Chondrocyte (in vitro differentiated cells): Measurements from ENCODE around the gene CEP131. TPM values are rescaled to one million over a fixed set of nuclear protein-coding genes. Genes with fewer than 3 reads are reported as not detected.

Experiments used
- DNase-seq: peaks from one replicate; pipeline ENCODE4 v3.0.0; 2021; ENCODE audit warnings: mixed read lengths, low spot score
- H3K27ac Mint-ChIP-seq: one replicate; pipeline ENCODE4 v1.8.0; 2021; ENCODE audit warnings: mild to moderate bottlenecking, moderate library complexity, mixed read lengths; ENCODE audit not compliant: unreplicated experiment
- H3K27me3 Mint-ChIP-seq: 2 replicates; pipeline ENCODE4 v1.8.0; 2021; ENCODE audit warnings: low read depth, mixed read lengths
- H3K36me3 Mint-ChIP-seq: 2 replicates; pipeline ENCODE4 v1.8.0; 2021; ENCODE audit warnings: low read depth, mixed read lengths
- H3K4me1 Mint-ChIP-seq: 2 replicates; pipeline ENCODE4 v1.8.0; 2021; ENCODE audit warnings: low read depth, mild to moderate bottlenecking, mixed read lengths
- H3K4me3 Mint-ChIP-seq: one replicate; pipeline ENCODE4 v1.8.0; 2021; ENCODE audit warnings: mild to moderate bottlenecking, moderate library complexity, mixed read lengths; ENCODE audit not compliant: unreplicated experiment
- H3K9me3 Mint-ChIP-seq: 2 replicates; pipeline ENCODE4 v1.8.0; 2021; ENCODE audit warnings: low read depth, mixed read lengths
- total RNA-seq: library from RNA; stranded (reverse); gene quantifications from 3 replicates; pipeline ENCODE4 v1.2.1, GENCODE V29; 2021
- TF ChIP-seq, protein P1 (sequence below): fragments of 200-600 bp; sonication (generic); IDR thresholded peaks from 2 replicates; pipeline ENCODE4 v1.5.0; 2021; ENCODE audit warnings: antibody characterized with exemption, mild to moderate bottlenecking, moderate library complexity

The CEP131 gene
- total RNA-seq, 1 donor from 2014 or later: 8.2 TPM

DNA sequence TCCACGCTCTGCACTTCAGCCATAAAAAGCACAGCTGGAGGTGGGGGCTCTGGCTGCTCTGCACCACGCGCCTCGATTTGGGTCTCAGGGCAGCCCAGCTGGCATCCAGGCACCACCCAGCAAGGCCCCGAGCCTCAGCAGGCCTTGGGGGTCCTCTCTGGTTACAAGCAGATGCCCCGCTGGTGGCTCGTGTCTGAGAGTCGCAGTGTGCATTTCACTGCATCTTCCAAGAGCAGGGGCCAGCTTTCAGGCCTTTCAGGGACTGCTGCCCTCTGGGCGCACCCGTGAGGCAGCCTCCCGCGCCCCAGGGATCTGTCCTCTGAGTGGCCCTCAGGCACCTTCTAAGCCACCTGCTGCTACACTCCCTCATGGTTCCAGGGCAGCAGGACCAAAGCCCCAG lies 41.9 kb upstream of the CEP131 start:
- H3K27ac Mint-ChIP-seq: no peak overlapping the region
- peaks cover 23% of the 10 kb centered on the region for H3K36me3 Mint-ChIP-seq
- TF ChIP-seq, protein P1, sequence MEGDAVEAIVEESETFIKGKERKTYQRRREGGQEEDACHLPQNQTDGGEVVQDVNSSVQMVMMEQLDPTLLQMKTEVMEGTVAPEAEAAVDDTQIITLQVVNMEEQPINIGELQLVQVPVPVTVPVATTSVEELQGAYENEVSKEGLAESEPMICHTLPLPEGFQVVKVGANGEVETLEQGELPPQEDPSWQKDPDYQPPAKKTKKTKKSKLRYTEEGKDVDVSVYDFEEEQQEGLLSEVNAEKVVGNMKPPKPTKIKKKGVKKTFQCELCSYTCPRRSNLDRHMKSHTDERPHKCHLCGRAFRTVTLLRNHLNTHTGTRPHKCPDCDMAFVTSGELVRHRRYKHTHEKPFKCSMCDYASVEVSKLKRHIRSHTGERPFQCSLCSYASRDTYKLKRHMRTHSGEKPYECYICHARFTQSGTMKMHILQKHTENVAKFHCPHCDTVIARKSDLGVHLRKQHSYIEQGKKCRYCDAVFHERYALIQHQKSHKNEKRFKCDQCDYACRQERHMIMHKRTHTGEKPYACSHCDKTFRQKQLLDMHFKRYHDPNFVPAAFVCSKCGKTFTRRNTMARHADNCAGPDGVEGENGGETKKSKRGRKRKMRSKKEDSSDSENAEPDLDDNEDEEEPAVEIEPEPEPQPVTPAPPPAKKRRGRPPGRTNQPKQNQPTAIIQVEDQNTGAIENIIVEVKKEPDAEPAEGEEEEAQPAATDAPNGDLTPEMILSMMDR: no peak
- H3K9me3 Mint-ChIP-seq: no peaks in the 10 kb centered on the region
- no peak overlapping the region for H3K4me3 Mint-ChIP-seq
- DNase-seq: no peak
- peaks cover 4% of the 10 kb centered on the region for H3K4me1 Mint-ChIP-seq
- no peaks in the 10 kb centered on the region for H3K27me3 Mint-ChIP-seq

DNA sequence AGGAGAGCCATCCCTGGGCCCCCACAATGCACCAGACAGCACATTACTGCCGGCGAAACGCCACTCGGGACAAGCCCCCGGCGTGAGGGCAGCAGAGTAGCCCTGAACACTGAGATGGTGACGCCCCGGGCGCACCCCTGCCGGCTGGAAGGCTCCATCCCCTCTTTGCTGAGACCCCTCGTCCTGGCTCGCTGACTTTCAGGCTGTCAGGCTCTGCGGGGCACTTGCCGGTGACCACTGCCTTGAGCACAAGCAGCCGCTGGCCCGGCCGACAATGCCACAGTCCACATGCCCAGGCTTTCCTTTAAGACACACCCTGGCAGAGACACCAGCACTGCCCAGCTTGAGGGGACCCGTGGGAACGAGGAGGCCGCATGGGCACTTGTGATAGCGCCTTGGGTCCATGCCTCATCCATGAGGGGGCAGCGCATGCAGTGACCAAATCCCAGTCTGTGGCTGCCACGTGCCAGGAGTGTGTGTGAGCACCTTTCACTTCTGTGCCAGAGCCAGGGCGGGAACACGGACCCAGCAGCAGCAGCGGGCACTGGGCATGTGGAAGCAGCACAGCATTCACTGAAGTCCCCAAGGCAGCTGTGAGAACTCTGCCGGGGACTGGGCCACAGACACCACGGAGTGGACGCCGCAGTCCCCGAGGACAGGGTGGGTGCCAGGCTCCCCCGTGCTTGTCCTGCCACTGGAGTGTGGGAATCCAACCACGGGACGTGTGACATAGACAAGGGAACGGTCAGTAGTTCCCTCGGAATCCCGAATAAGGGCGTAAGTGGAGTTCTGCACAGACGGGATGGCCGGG lies 40.8 kb upstream of the CEP131 start:
- H3K27me3 Mint-ChIP-seq: no peaks in the 10 kb centered on the region
- no peak overlapping the region for H3K27ac Mint-ChIP-seq
- no peak for DNase-seq
- no peaks in the 10 kb centered on the region for H3K9me3 Mint-ChIP-seq
- no peak overlapping the region for H3K4me3 Mint-ChIP-seq
- peaks cover 13% of the 10 kb centered on the region for H3K36me3 Mint-ChIP-seq
- H3K4me1 Mint-ChIP-seq: peaks cover 4% of the 10 kb centered on the region
- TF ChIP-seq, protein P1: no peak

DNA sequence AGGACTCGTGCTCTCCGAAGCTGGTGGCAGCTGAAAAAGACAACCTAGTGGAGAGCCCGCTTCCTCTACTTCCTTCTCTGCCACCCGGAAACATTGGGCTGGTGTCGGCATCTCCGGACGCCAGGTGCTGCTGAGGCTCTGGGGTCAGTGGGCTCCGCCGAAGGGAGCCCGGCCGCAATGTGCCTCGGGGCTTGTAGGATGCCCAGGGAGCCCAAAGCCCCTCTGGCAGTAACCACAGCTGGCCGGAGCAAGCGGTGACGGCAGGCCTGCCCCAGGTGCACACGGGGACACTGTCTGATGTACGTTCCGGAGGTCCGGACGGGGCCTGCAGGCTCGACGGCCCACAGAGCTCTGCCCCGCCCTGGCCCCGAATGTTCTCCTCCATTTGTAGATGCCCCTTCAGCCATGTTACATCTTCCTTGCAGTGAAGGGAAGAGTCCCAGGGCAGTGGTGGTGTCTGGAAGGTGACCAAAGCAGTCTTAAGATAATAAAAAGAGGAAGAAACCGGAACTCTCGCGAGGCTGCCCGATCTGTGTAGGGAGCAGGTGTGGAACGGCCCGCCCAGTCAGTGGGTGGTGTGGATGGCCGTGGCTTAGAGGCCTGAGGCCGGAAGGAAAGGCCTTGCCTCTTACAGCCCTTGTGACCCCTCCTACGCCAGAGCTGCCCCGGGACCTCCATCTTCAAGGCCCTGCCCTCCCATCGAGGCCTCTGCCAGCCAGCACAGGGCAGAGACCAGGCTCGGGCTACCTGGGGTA lies 39.0 kb upstream of the CEP131 start:
- H3K9me3 Mint-ChIP-seq: no peaks in the 10 kb centered on the region
- no peak overlapping the region for H3K27ac Mint-ChIP-seq
- no peaks in the 10 kb centered on the region for H3K27me3 Mint-ChIP-seq
- peaks cover 11% of the 10 kb centered on the region for H3K36me3 Mint-ChIP-seq
- H3K4me1 Mint-ChIP-seq: no peaks in the 10 kb centered on the region
- no peak overlapping the region for H3K4me3 Mint-ChIP-seq
- TF ChIP-seq, protein P1: no peak
- no peak for DNase-seq

DNA sequence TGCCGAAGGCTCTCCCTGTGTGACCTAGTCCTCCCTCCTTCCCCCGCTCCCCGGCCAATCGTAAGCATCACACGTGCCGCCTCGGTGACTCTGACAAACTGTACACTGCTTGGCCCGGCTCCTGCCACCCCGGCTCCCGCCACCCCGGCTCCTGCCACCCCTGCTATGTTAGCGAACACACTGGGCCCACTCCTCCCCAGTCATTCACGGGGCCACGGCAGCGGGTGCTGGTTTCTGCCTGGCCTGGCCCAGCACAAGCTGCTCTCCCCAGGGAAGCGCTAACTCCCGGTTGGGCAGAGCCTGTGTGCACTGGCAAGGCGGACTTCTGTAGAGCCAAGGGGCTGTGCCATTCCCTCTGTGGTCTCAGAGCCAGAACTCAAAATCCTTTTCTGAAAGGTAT lies 38.3 kb upstream of the CEP131 start:
- TF ChIP-seq, protein P1: no peak
- H3K27me3 Mint-ChIP-seq: no peaks in the 10 kb centered on the region
- DNase-seq: no peak
- H3K27ac Mint-ChIP-seq: no peak overlapping the region
- no peaks in the 10 kb centered on the region for H3K9me3 Mint-ChIP-seq
- H3K36me3 Mint-ChIP-seq: peaks cover 10% of the 10 kb centered on the region
- no peak overlapping the region for H3K4me3 Mint-ChIP-seq
- no peaks in the 10 kb centered on the region for H3K4me1 Mint-ChIP-seq

DNA sequence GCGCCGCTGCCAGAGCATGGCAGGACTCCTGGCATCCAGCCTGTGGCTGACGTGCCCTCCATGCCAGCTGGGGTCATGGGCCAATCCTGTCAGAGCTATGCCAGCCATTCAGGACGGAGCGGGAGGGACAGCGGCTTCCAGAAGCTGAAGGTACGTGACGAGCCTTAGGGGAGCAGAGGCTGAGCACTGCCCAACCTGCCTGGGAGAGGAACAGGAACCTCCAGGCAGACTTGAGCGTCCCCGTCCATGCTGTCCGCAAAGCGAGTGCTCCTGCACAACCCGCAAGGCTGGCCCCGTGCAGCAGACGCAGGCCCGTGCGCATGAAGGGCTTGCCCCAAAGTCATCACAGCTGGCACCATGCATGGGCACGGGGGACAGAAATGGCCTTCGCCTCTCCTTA lies 37.9 kb upstream of the CEP131 start:
- H3K4me3 Mint-ChIP-seq: no peak overlapping the region

More for the DNA sequence above, 37.9 kb upstream of the CEP131 start:
- H3K36me3 Mint-ChIP-seq: peaks cover 7% of the 10 kb centered on the region
- H3K27ac Mint-ChIP-seq: no peak overlapping the region
- DNase-seq: no peak
- no peaks in the 10 kb centered on the region for H3K9me3 Mint-ChIP-seq
- no peaks in the 10 kb centered on the region for H3K27me3 Mint-ChIP-seq
- peaks cover 2% of the 10 kb centered on the region for H3K4me1 Mint-ChIP-seq
- TF ChIP-seq, protein P1: no peak
